Measurements from ENCODE around the gene ARMC10.

DNA sequence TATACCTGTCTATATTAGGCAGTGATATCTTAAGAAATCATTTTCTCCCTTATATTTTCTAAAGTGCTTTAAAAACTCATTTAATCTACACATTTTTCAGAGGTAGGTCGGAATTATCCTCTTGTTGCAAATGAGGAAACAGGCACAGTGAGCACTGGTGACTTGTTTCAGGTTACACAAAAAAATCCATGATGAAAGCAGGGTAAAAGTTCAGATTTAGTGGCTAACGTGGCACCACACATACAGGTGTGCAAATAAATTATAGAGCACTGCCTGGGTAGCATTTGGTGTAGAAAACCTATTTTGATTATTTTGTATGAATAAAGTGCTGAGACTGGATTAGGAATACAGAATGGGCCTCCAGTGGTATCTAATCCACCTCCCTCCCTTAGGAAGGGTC lies 26.6 kb downstream of the ARMC10 start:
- no peak for TF ChIP-seq CTCF (IDR thresholded peaks at IDR 0.05; ENCODE audit: insufficient read depth, low read depth, low read length)
- no peak for TF ChIP-seq EZH2 (IDR thresholded peaks at IDR 0.05; ENCODE audit: insufficient read depth, low read length)

All from astrocyte (in vitro differentiated cells and primary cell).